Mesendoderm (in vitro differentiated cells): Measurements from ENCODE around the gene LUC7L2.
A peak's percentile ranks its signal among the peaks of the same experiment; 100 is the strongest.
"Not testable (repeated sequence)": the region's sequence is repeated elsewhere in the genome, so short reads cannot be mapped to it uniquely, and the experiment has no call there.

ENCODE experiments used
- DNase-seq: peaks from one replicate; pipeline ENCODE4 v3.0.0; 2013
- H2AK5ac ChIP-seq: 2 replicates; pipeline ENCODE4 v1.6.1; 2013; ENCODE audit warnings: low read length, inconsistent platforms
- H2BK120ac ChIP-seq: 2 replicates; pipeline ENCODE4 v1.6.1; 2013; ENCODE audit warnings: low read depth, mild to moderate bottlenecking, low read length, moderate library complexity, mixed read lengths
- H2BK15ac ChIP-seq: replicated peaks from 2 replicates; pipeline ENCODE4 v1.6.1; 2013; ENCODE audit warnings: low read depth, mild to moderate bottlenecking, moderate library complexity
- H2BK5ac ChIP-seq: 2 replicates; pipeline ENCODE4 v1.6.1; 2013; ENCODE audit warnings: low read length, inconsistent platforms
- H3K18ac ChIP-seq: 2 replicates; pipeline ENCODE4 v1.6.1; 2013; ENCODE audit warnings: mild to moderate bottlenecking, low read length, mixed read lengths
- H3K23ac ChIP-seq: one replicate; pipeline ENCODE4 v1.6.1; 2013; ENCODE audit warnings: low read length
- H3K27ac ChIP-seq: 2 replicates; pipeline ENCODE4 v1.5.1; 2013; ENCODE audit warnings: low read depth, mild to moderate bottlenecking, inconsistent platforms, low read length, moderate library complexity
- H3K27me3 ChIP-seq: 2 replicates; pipeline ENCODE4 v1.6.1; 2013; ENCODE audit warnings: low read length, control low read depth, mild to moderate bottlenecking, inconsistent platforms; ENCODE audit not compliant: insufficient read depth, poor library complexity
- H3K36me3 ChIP-seq: 2 replicates; pipeline ENCODE4 v1.6.1; 2013; ENCODE audit warnings: low read length, inconsistent platforms; ENCODE audit not compliant: control insufficient read depth, insufficient read depth
- H3K4ac ChIP-seq: one replicate; pipeline ENCODE4 v1.6.1; 2013; ENCODE audit warnings: low read depth, mild to moderate bottlenecking, low read length, moderate library complexity
- H3K4me1 ChIP-seq: 2 replicates; pipeline ENCODE4 v1.6.1; 2013; ENCODE audit warnings: low read depth, low read length, inconsistent platforms; ENCODE audit not compliant: control insufficient read depth
- H3K4me2 ChIP-seq: 2 replicates; pipeline ENCODE4 v1.6.1; 2013; ENCODE audit warnings: low read length
- H3K4me3 ChIP-seq: 2 replicates; pipeline ENCODE4 v1.5.1; 2013; ENCODE audit warnings: mild to moderate bottlenecking, low read length
- H3K56ac ChIP-seq: one replicate; pipeline ENCODE4 v1.6.1; 2013; ENCODE audit warnings: low read length
- H3K79me1 ChIP-seq: 2 replicates; pipeline ENCODE4 v1.6.1; 2013; ENCODE audit warnings: low read length, inconsistent platforms
- H3K79me2 ChIP-seq: 2 replicates; pipeline ENCODE4 v1.6.1; 2013; ENCODE audit warnings: mild to moderate bottlenecking, low read length; ENCODE audit not compliant: control insufficient read depth, insufficient read depth
- H3K9ac ChIP-seq: 2 replicates; pipeline ENCODE4 v1.6.1; 2013; ENCODE audit warnings: low read length, inconsistent platforms
- H4K5ac ChIP-seq: one replicate; pipeline ENCODE4 v1.6.1; 2013; ENCODE audit warnings: low read length
- H4K8ac ChIP-seq: one replicate; pipeline ENCODE4 v1.6.1; 2013; ENCODE audit warnings: low read depth, mild to moderate bottlenecking, control low read depth, low read length, moderate library complexity
- WGBS: extraction: QIAGEN DNeasy Blood & Tissue Kit; methylation state at CpG from one replicate; pipeline ENCODE4 v1.1.7; 2013; ENCODE audit warnings: low lambda C conversion rate, missing lambda C conversion rate; ENCODE audit not compliant: insufficient coverage; ENCODE audit errors: extremely low coverage; 5-methylcytosine and 5-hydroxymethylcytosine counted together

The LUC7L2 gene

GRCh38 chr7:139423091-139423490 lies 63.4 kb downstream of the LUC7L2 start:
- no peak overlapping the region for H2BK120ac ChIP-seq
- peaks cover 1% of the 10 kb centered on the region for H3K36me3 ChIP-seq
- no peak overlapping the region for H2BK15ac ChIP-seq
- H4K8ac ChIP-seq, result no peak overlapping the region
- no peaks in the 10 kb centered on the region for H3K4me1 ChIP-seq
- H3K18ac ChIP-seq, result no peak overlapping the region
- no peak overlapping the region for H2AK5ac ChIP-seq
- no peak overlapping the region for H3K27ac ChIP-seq
- H4K5ac ChIP-seq, result no peak overlapping the region
- no peak overlapping the region for H3K4me2 ChIP-seq
- no peak overlapping the region for H3K4ac ChIP-seq
- H2BK5ac ChIP-seq, result no peak overlapping the region
- no peaks in the 10 kb centered on the region for H3K27me3 ChIP-seq
- H3K23ac ChIP-seq, result no peak overlapping the region
- no CpG with 5 or more reads among the region's 4 CpGs for WGBS
- H3K79me2 ChIP-seq, result no peaks in the 10 kb centered on the region
- DNase-seq, result no peak
- H3K9ac ChIP-seq, result no peak overlapping the region
- H3K56ac ChIP-seq, result no peak overlapping the region
- H3K4me3 ChIP-seq, result no peak overlapping the region
- no peaks in the 10 kb centered on the region for H3K79me1 ChIP-seq

- Histone ChIP-seq H3K23ac (no peak overlapping the region), H3K4me2 (no peak overlapping the region), H3K4me1 (no peaks in the 10 kb centered on the region), H3K79me2 (no peaks in the 10 kb centered on the region), H2BK5ac (no peak overlapping the region), H2BK120ac (no peak overlapping the region), H2BK15ac (no peak overlapping the region), H3K27me3 (no peaks in the 10 kb centered on the region), H3K4ac (no peak overlapping the region), H3K4me3 (no peak overlapping the region), H3K9ac (no peak overlapping the region), H4K8ac (no peak overlapping the region), H2AK5ac (no peak overlapping the region), H3K79me1 (no peaks in the 10 kb centered on the region), H3K56ac (no peak overlapping the region), H3K36me3 (peaks cover 1% of the 10 kb centered on the region), H4K5ac (no peak overlapping the region), H3K18ac (no peak overlapping the region), H3K27ac (no peak overlapping the region)
- WGBS, result no CpG with 5 or more reads among the region's 4 CpGs
- no peak for DNase-seq
Measured at GRCh38 chr7:139424004-139424403, 64.3 kb downstream of the LUC7L2 start.

GRCh38 chr7:139425701-139426100 lies 66.0 kb downstream of the LUC7L2 start:
- H3K36me3 ChIP-seq, H2AK5ac ChIP-seq, H2BK15ac ChIP-seq, H3K18ac ChIP-seq, H3K27ac ChIP-seq, H3K4me2 ChIP-seq, H3K79me2 ChIP-seq, H3K4ac ChIP-seq, H2BK120ac ChIP-seq, H3K9ac ChIP-seq, H4K5ac ChIP-seq, H2BK5ac ChIP-seq, H4K8ac ChIP-seq, H3K4me3 ChIP-seq, H3K27me3 ChIP-seq, H3K56ac ChIP-seq, H3K4me1 ChIP-seq, DNase-seq, H3K79me1 ChIP-seq, H3K23ac ChIP-seq: not testable (repeated sequence)
- no CpG with 5 or more reads among the region's 10 CpGs for WGBS

- Histone ChIP-seq H3K4me2 (no peak overlapping the region), H3K79me1 (no peaks in the 10 kb centered on the region), H2BK15ac (no peak overlapping the region), H3K27ac (no peak overlapping the region), H2BK5ac (no peak overlapping the region), H3K4me3 (no peak overlapping the region), H3K4me1 (no peaks in the 10 kb centered on the region), H3K36me3 (no peaks in the 10 kb centered on the region), H4K8ac (no peak overlapping the region), H3K23ac (no peak overlapping the region), H3K79me2 (no peaks in the 10 kb centered on the region), H3K9ac (no peak overlapping the region), H2AK5ac (no peak overlapping the region), H3K56ac (no peak overlapping the region), H4K5ac (no peak overlapping the region), H3K4ac (no peak overlapping the region), H3K27me3 (no peaks in the 10 kb centered on the region), H3K18ac (no peak overlapping the region), H2BK120ac (no peak overlapping the region)
- no CpG with 5 or more reads among the region's 12 CpGs for WGBS
- no peak for DNase-seq
Measured at GRCh38 chr7:139426258-139427028, 66.7 kb downstream of the LUC7L2 start.

- no CpG with 5 or more reads among the region's 1 CpG for WGBS
- Histone ChIP-seq H2BK5ac (no peak overlapping the region), H4K5ac (no peak overlapping the region), H3K27ac (no peak overlapping the region), H3K4me2 (no peak overlapping the region), H3K79me1 (no peaks in the 10 kb centered on the region), H3K9ac (no peak overlapping the region), H3K56ac (no peak overlapping the region), H2BK15ac (no peak overlapping the region), H4K8ac (no peak overlapping the region), H3K4me1 (no peaks in the 10 kb centered on the region), H2AK5ac (no peak overlapping the region), H2BK120ac (no peak overlapping the region), H3K23ac (no peak overlapping the region), H3K4ac (no peak overlapping the region), H3K27me3 (no peaks in the 10 kb centered on the region), H3K18ac (no peak overlapping the region), H3K36me3 (no peaks in the 10 kb centered on the region), H3K4me3 (no peak overlapping the region), H3K79me2 (no peaks in the 10 kb centered on the region)
- no peak for DNase-seq
Measured at GRCh38 chr7:139427029-139427420, 67.3 kb downstream of the LUC7L2 start.

GRCh38 chr7:139427788-139428187 lies 68.1 kb downstream of the LUC7L2 start:
- Histone ChIP-seq H2BK15ac (no peak overlapping the region), H3K27ac (no peak overlapping the region), H2BK5ac (no peak overlapping the region), H3K18ac (no peak overlapping the region), H3K4me2 (no peak overlapping the region), H2BK120ac (no peak overlapping the region), H3K4me1 (no peaks in the 10 kb centered on the region), H2AK5ac (no peak overlapping the region), H4K5ac (no peak overlapping the region), H3K56ac (no peak overlapping the region), H3K23ac (peak overlapping the region; percentile 24), H3K9ac (no peak overlapping the region), H3K27me3 (no peaks in the 10 kb centered on the region), H3K79me2 (no peaks in the 10 kb centered on the region), H4K8ac (no peak overlapping the region), H3K4me3 (no peak overlapping the region), H3K36me3 (no peaks in the 10 kb centered on the region), H3K79me1 (no peaks in the 10 kb centered on the region), H3K4ac (no peak overlapping the region)
- no CpG with 5 or more reads among the region's 7 CpGs for WGBS
- no peak for DNase-seq
